NCI-H446 treated with DMSO at 0.1 percent for 48 hours (cell line): ENCODE measurements around the gene KCNIP3.

Source experiments
- DNase-seq: peaks from one replicate; lab custom pipeline; 2025; lab: John Stamatoyannopoulos, UW

Gene KCNIP3

GRCh38 chr2:95274291-95275150 lies 22.6 kb upstream of the KCNIP3 start, which contains the start of gene PROM2:
PROM2 (plus strand) TSS chr2:95274449; CDS start chr2:95274586, 137 bp downstream.
- DNase-seq = no peak

- DNase-seq = no peak
These were observed 22.0 kb upstream of the KCNIP3 start for GRCh38 chr2:95275151-95275515.

GRCh38 chr2:95275601-95276243 lies 21.4 kb upstream of the KCNIP3 start:
- DNase-seq = no peak

GRCh38 chr2:95276244-95276887 lies 20.8 kb upstream of the KCNIP3 start:
- DNase-seq = no peak

GRCh38 chr2:95276888-95277245 lies 20.3 kb upstream of the KCNIP3 start:
- DNase-seq = no peak

GRCh38 chr2:95277246-95277906 lies 19.8 kb upstream of the KCNIP3 start:
- DNase-seq = no peak

GRCh38 chr2:95278051-95278471 lies 19.1 kb upstream of the KCNIP3 start:
- no peak for DNase-seq

- DNase-seq = no peak
These were observed 18.4 kb upstream of the KCNIP3 start for GRCh38 chr2:95278637-95279225.

- no peak for DNase-seq
These were observed 17.6 kb upstream of the KCNIP3 start for GRCh38 chr2:95279435-95280035.

GRCh38 chr2:95281071-95281470 lies 16.1 kb upstream of the KCNIP3 start:
- DNase-seq = no peak

- DNase-seq = no peak
These were observed 15.4 kb upstream of the KCNIP3 start for GRCh38 chr2:95281786-95282185.

- no peak for DNase-seq
These were observed 14.7 kb upstream of the KCNIP3 start for GRCh38 chr2:95282458-95282857.

GRCh38 chr2:95283562-95283961 lies 13.6 kb upstream of the KCNIP3 start:
- DNase-seq = no peak

- no peak for DNase-seq
These were observed 12.1 kb upstream of the KCNIP3 start for GRCh38 chr2:95284886-95285541.

- no peak for DNase-seq
These were observed 11.6 kb upstream of the KCNIP3 start for GRCh38 chr2:95285542-95285932.

GRCh38 chr2:95287336-95287735 lies 9.8 kb upstream of the KCNIP3 start:
- no peak for DNase-seq

- no peak for DNase-seq
These were observed 9.3 kb upstream of the KCNIP3 start for GRCh38 chr2:95287806-95288205.

GRCh38 chr2:95289253-95289652 lies 7.9 kb upstream of the KCNIP3 start:
- DNase-seq = no peak

- no peak for DNase-seq
These were observed 5.9 kb upstream of the KCNIP3 start for GRCh38 chr2:95291222-95291621.

GRCh38 chr2:95292623-95293260 lies 4.4 kb upstream of the KCNIP3 start:
- DNase-seq = no peak
